SU-DHL-6 (cell line): Measurements from ENCODE around the gene ZNF3.

ENCODE experiments used
- H2AFZ ChIP-seq: fragments of 200-600 bp; sonication (generic); 2 replicates; pipeline ENCODE4 v1.6.1; 2014; ENCODE audit warnings: low read depth, mild to moderate bottlenecking, moderate library complexity, mixed read lengths, antibody characterized with exemption, low read length; ENCODE audit not compliant: severe bottlenecking
- H3F3A ChIP-seq: fragments of 200-600 bp; shearing (Covaris generic); 2 replicates; pipeline ENCODE4 v1.6.0; 2016; ENCODE audit warnings: antibody characterized with exemption, mild to moderate bottlenecking; ENCODE audit not compliant: insufficient read depth
- H3K27ac ChIP-seq: fragments of 200-600 bp; sonication (generic); 2 replicates; pipeline ENCODE4 v1.5.1; 2016; ENCODE audit warnings: low read depth, mild to moderate bottlenecking, low read length, moderate library complexity, mixed read lengths
- H3K27me3 ChIP-seq: fragments of 200-600 bp; sonication (generic), shearing (Covaris generic); 2 replicates; pipeline ENCODE4 v1.6.0; 2014; ENCODE audit warnings: mild to moderate bottlenecking, low read length
- H3K36me3 ChIP-seq: fragments of 200-600 bp; sonication (generic); 2 replicates; pipeline ENCODE4 v1.6.1; 2014; ENCODE audit warnings: mild to moderate bottlenecking, low read length, mixed read lengths
- H3K4me2 ChIP-seq: fragments of 300-600, 200-600 bp; shearing (Covaris generic), sonication (generic); 2 replicates; pipeline ENCODE4 v1.6.0; 2014; ENCODE audit warnings: low read length, low read depth, mild to moderate bottlenecking; ENCODE audit not compliant: poor library complexity, severe bottlenecking
- H3K4me3 ChIP-seq: fragments of 200-600 bp; sonication (generic); 2 replicates; pipeline ENCODE4 v1.5.1; 2014; ENCODE audit warnings: antibody characterized with exemption, low read length, mild to moderate bottlenecking, mixed read lengths; ENCODE audit not compliant: insufficient read depth, poor library complexity, severe bottlenecking
- H3K79me2 ChIP-seq: fragments of 200-600 bp; sonication (generic); 2 replicates; pipeline ENCODE4 v1.6.1; 2014; ENCODE audit warnings: mild to moderate bottlenecking, low read length, moderate library complexity; ENCODE audit not compliant: insufficient read depth
- H3K9ac ChIP-seq: fragments of 200-600 bp; sonication (generic); 2 replicates; pipeline ENCODE4 v1.7.0; 2014; ENCODE audit warnings: mild to moderate bottlenecking, low read length
- H3K9me2 ChIP-seq: fragments of 200-600 bp; sonication (generic); replicated peaks from 2 replicates; pipeline ENCODE4 v1.6.1; 2014; ENCODE audit warnings: low read length; ENCODE audit not compliant: insufficient read depth
- H3K9me3 ChIP-seq: fragments of 200-600 bp; sonication (generic); 2 replicates; pipeline ENCODE4 v1.6.1; 2014; ENCODE audit warnings: low read length, mixed read lengths; ENCODE audit not compliant: insufficient read depth
- H4K20me1 ChIP-seq: fragments of 200-600 bp; sonication (generic); 2 replicates; pipeline ENCODE4 v1.6.1; 2014; ENCODE audit warnings: low read depth, mild to moderate bottlenecking, antibody characterized with exemption, low read length, moderate library complexity, mixed read lengths
- CTCF ChIP-seq: fragments of 200-600 bp; sonication (generic); IDR thresholded peaks from one replicate; pipeline ENCODE4 v1.5.1; 2017; ENCODE audit warnings: antibody characterized with exemption, mild to moderate bottlenecking, low read length, moderate library complexity; ENCODE audit not compliant: insufficient read depth, poor library complexity, severe bottlenecking
- EZH2phosphoT487 ChIP-seq: fragments of 200-600 bp; sonication (generic), shearing (Covaris generic); conservative IDR thresholded peaks from 2 replicates; pipeline ENCODE4 v1.6.1; 2018; ENCODE audit warnings: mild to moderate bottlenecking, antibody characterized with exemption, low read length, moderate library complexity, mixed read lengths

The ZNF3 gene

GRCh38 chr7:100074841-100075240 lies 6.7 kb downstream of the ZNF3 start:
- Histone ChIP-seq H3K79me2 (peaks cover 13% of the 10 kb centered on the region), H3K27ac (no peak overlapping the region), H3K27me3 (no peaks in the 10 kb centered on the region), H3K9me2 (no peaks in the 10 kb centered on the region), H3K9ac (no peak overlapping the region), H3K4me2 (no peak overlapping the region), H3K9me3 (peaks cover 23% of the 10 kb centered on the region), H3K4me3 (no peak overlapping the region), H3K36me3 (peaks cover 38% of the 10 kb centered on the region), H3F3A (no peaks in the 10 kb centered on the region), H4K20me1 (no peaks in the 10 kb centered on the region), H2AFZ (no peak overlapping the region)
- TF ChIP-seq EZH2phosphoT487: no peak
- TF ChIP-seq CTCF: no peak

GRCh38 chr7:100072462-100072861 lies 9.1 kb downstream of the ZNF3 start:
- Histone ChIP-seq H3K9me3 (peaks cover 23% of the 10 kb centered on the region), H3K27ac (no peak overlapping the region), H3K9ac (no peak overlapping the region), H3K4me2 (no peak overlapping the region), H3K79me2 (no peaks in the 10 kb centered on the region; the same call in 1 of the 2 replicates), H3K4me3 (no peak overlapping the region), H3K36me3 (peaks cover 38% of the 10 kb centered on the region), H2AFZ (no peak overlapping the region), H3F3A (no peaks in the 10 kb centered on the region), H3K9me2 (no peaks in the 10 kb centered on the region), H4K20me1 (no peaks in the 10 kb centered on the region), H3K27me3 (no peaks in the 10 kb centered on the region)
- no peak for TF ChIP-seq EZH2phosphoT487
- no peak for TF ChIP-seq CTCF

GRCh38 chr7:100071018-100071723 lies 10.4 kb downstream of the ZNF3 start:
- H3K9ac ChIP-seq: no peak overlapping the region
- H3K27me3 ChIP-seq: no peaks in the 10 kb centered on the region
- no peaks in the 10 kb centered on the region for H3F3A ChIP-seq
- peaks cover 23% of the 10 kb centered on the region for H3K9me3 ChIP-seq
- no peak overlapping the region for H3K27ac ChIP-seq
- H2AFZ ChIP-seq: no peak overlapping the region
- TF ChIP-seq CTCF: no peak
- no peak overlapping the region for H3K4me2 ChIP-seq
- H3K4me3 ChIP-seq: no peak overlapping the region
- no peaks in the 10 kb centered on the region for H3K79me2 ChIP-seq
- no peaks in the 10 kb centered on the region for H3K9me2 ChIP-seq
- H4K20me1 ChIP-seq: no peaks in the 10 kb centered on the region
- peaks cover 38% of the 10 kb centered on the region for H3K36me3 ChIP-seq
